GM12878 (cell line): ENCODE measurements around the gene USP54. TPM values are rescaled to one million over a fixed set of nuclear protein-coding genes. Genes with fewer than 3 reads are reported as not detected.

Experiments
- ATAC-seq: fragments of 200-7000 bp; cut with Tn5 transposase; 3 replicates; pipeline ENCODE4 v1.9.1; 2020; ENCODE audit warnings: mild to moderate bottlenecking, moderate library complexity
- BruUV-seq: library from RNA; stranded (reverse); fragments of 400-500 nt; replicated peaks from 2 replicates; lab custom pipeline; 2021; lab: Mats Ljungman, UMichigan
- CTCF ChIA-PET: fragments of 300-600 bp; sonication (Branson Sonifier 250); formaldehyde crosslinking; extraction: SDS; loops from one replicate; lab custom pipeline; 2021; ENCODE audit warnings: inconsistent platforms; lab: Yijun Ruan, JAX
- POLR2A ChIA-PET: fragments of 350-600 bp; formaldehyde crosslinking; extraction: SDS; loops from one replicate; lab custom pipeline; 2021; ENCODE audit warnings: inconsistent platforms; lab: Charles Lee
- RAD21 ChIA-PET: fragments of 300-600 bp; sonication (Branson Sonifier 250); formaldehyde crosslinking; loops from one replicate; lab custom pipeline; 2023; ENCODE audit warnings: antibody characterized with exemption; ENCODE audit not compliant: unreplicated experiment; lab: Charles Lee
- SMC1A ChIA-PET: fragments of 300-600 bp; sonication (Branson Sonifier 250); formaldehyde crosslinking; loops from one replicate; lab custom pipeline; 2023; ENCODE audit not compliant: unreplicated experiment, uncharacterized antibody; lab: Charles Lee
- DNase-seq: peaks from one replicate; pipeline ENCODE4 v3.0.0-alpha.2; 2011; ENCODE audit warnings: low read depth, low spot score
- FAIRE-seq: peaks from 3 replicates; lab custom pipeline; 2011; peaks lifted over from hg19 to GRCh38; lab: Jason Lieb, UNC
- H2AFZ ChIP-seq: 2 replicates; pipeline ENCODE4 v1.6.0; 2011; ENCODE audit warnings: low read depth, low read length, control low read depth; ENCODE audit not compliant: control insufficient read depth
- H3K27ac ChIP-seq: 2 replicates; pipeline ENCODE4 v1.5.1; 2011; ENCODE audit warnings: control low read depth; ENCODE audit not compliant: control insufficient read depth, insufficient read depth
- H3K27me3 ChIP-seq, 2 experiments: replicated peaks in 1 of 2; 2 replicates each; pipeline versions ENCODE4 v1.6.0 to v1.6.1; 2011; ENCODE audit warnings: low read length in 1 of 2; ENCODE audit not compliant: control insufficient read depth in 2 of 2, insufficient read depth in 2 of 2
- H3K36me3 ChIP-seq, 2 experiments: 2 replicates each; pipeline ENCODE4 v1.5.1; 2011; ENCODE audit warnings: low read length in 1 of 2; ENCODE audit not compliant: control insufficient read depth in 2 of 2, insufficient read depth in 2 of 2
- H3K4me1 ChIP-seq: 2 replicates; pipeline ENCODE4 v1.6.1; 2011; ENCODE audit warnings: mild to moderate bottlenecking, low read length, moderate library complexity, mixed read lengths; ENCODE audit not compliant: control insufficient read depth, insufficient read depth
- H3K4me2 ChIP-seq: 2 replicates; pipeline ENCODE4 v1.6.0; 2011; ENCODE audit warnings: control low read depth; ENCODE audit not compliant: control insufficient read depth, insufficient read depth
- H3K4me3 ChIP-seq: fragments of 200-600 bp; sonication (generic); 2 replicates; pipeline ENCODE4 v1.5.1; 2016
- H3K79me2 ChIP-seq: 2 replicates; pipeline ENCODE4 v1.6.0; 2011; ENCODE audit warnings: low read length; ENCODE audit not compliant: control insufficient read depth, insufficient read depth
- H3K9ac ChIP-seq: 2 replicates; pipeline ENCODE4 v1.8.0; 2011; ENCODE audit warnings: low read length, control low read depth, mixed read lengths; ENCODE audit not compliant: control insufficient read depth, insufficient read depth
- H3K9me3 ChIP-seq: replicated peaks from 3 replicates; pipeline ENCODE4 v1.5.1; 2011; ENCODE audit warnings: mild to moderate bottlenecking, low read length; ENCODE audit not compliant: control insufficient read depth, insufficient read depth
- H4K20me1 ChIP-seq: 2 replicates; pipeline ENCODE4 v1.6.0; 2011; ENCODE audit not compliant: control insufficient read depth, insufficient read depth
- CEBPB ChIP-seq, 2 experiments: fragments of 150-350 bp in 1 of 2; IDR thresholded peaks; 2 replicates each; pipeline ENCODE4 v1.6.1; 2012 to 2014; ENCODE audit warnings: low read depth in 2 of 2, low read length in 2 of 2, borderline replicate concordance in 1 of 2, inconsistent platforms in 1 of 2
- CHD1 ChIP-seq: IDR thresholded peaks from 2 replicates; pipeline ENCODE4 v1.6.1; 2012; ENCODE audit warnings: low read depth, low read length, improper control_type of control experiment
- CHD2 ChIP-seq: IDR thresholded peaks from 2 replicates; pipeline ENCODE4 v1.6.1; 2011; ENCODE audit warnings: low read depth, low read length, improper control_type of control experiment, borderline replicate concordance
- CREM ChIP-seq: IDR thresholded peaks from 2 replicates; pipeline ENCODE4 v1.6.1; 2014; ENCODE audit warnings: antibody characterized with exemption, low read depth
- EED ChIP-seq: sonication (generic); IDR thresholded peaks from 2 replicates; pipeline ENCODE4 v1.6.1; 2016; ENCODE audit warnings: antibody characterized with exemption, low read depth
- FOXK2 ChIP-seq: fragments of 450-650 bp; IDR thresholded peaks from 2 replicates; pipeline ENCODE4 v1.6.1; 2017; ENCODE audit warnings: mild to moderate bottlenecking, moderate library complexity
- HCFC1 ChIP-seq: fragments of 150-350 bp; IDR thresholded peaks from 2 replicates; pipeline ENCODE4 v1.6.1; 2014; ENCODE audit warnings: low read length
- IKZF1 ChIP-seq: fragments of 450-650 bp; conservative IDR thresholded peaks from 2 replicates; pipeline ENCODE4 v1.6.1; 2017; ENCODE audit warnings: antibody characterized with exemption, mild to moderate bottlenecking
- MEF2A ChIP-seq: IDR thresholded peaks from 2 replicates; pipeline ENCODE4 v1.6.1; 2011; ENCODE audit warnings: low read depth, mild to moderate bottlenecking, low read length, moderate library complexity; ENCODE audit not compliant: insufficient read depth
- MTA2 ChIP-seq: fragments of 450-650 bp; IDR thresholded peaks from 2 replicates; pipeline ENCODE4 v1.6.1; 2016; ENCODE audit warnings: low read depth, mild to moderate bottlenecking, moderate library complexity
- NFYB ChIP-seq: IDR thresholded peaks from 2 replicates; pipeline ENCODE4 v1.6.1; 2011; ENCODE audit warnings: low read depth, mild to moderate bottlenecking, low read length, improper control_type of control experiment, moderate library complexity; ENCODE audit not compliant: insufficient read depth
- POLR2A ChIP-seq: IDR thresholded peaks from 2 replicates; pipeline ENCODE4 v1.6.1; 2011; ENCODE audit warnings: low read depth, mild to moderate bottlenecking, low read length
- RB1 ChIP-seq: fragments of 450-650 bp; formaldehyde crosslinking; IDR thresholded peaks from 2 replicates; pipeline ENCODE4 v1.6.1; 2017; ENCODE audit warnings: mild to moderate bottlenecking, borderline replicate concordance
- SMAD1 ChIP-seq: fragments of 450-650 bp; IDR thresholded peaks from 2 replicates; pipeline ENCODE4 v1.6.1; 2018; ENCODE audit warnings: mild to moderate bottlenecking, low read depth; ENCODE audit not compliant: partially characterized antibody
- STAT3 ChIP-seq: IDR thresholded peaks from 2 replicates; pipeline ENCODE4 v1.6.1; 2011; ENCODE audit warnings: low read depth, low read length, improper control_type of control experiment
- WRNIP1 ChIP-seq: IDR thresholded peaks from 2 replicates; pipeline ENCODE4 v1.6.1; 2011; ENCODE audit warnings: low read depth, low read length, improper control_type of control experiment, borderline replicate concordance
- YBX1 ChIP-seq: fragments of 450-650 bp; IDR thresholded peaks from 2 replicates; pipeline ENCODE4 v1.6.1; 2016; ENCODE audit warnings: antibody characterized with exemption
- in situ Hi-C: fragments of 300-500 bp; cut with MboI; formaldehyde crosslinking; loops from 9 replicates; pipeline ENCODE4 v1.14.3; 2018; ENCODE audit warnings: mixed read lengths
- intact Hi-C: fragments of 100-400 bp; cut with micrococcal nuclease; formaldehyde crosslinking; loops from one replicate; pipeline ENCODE4 v1.14.2; 2022; ENCODE audit not compliant: unreplicated experiment
- polyA plus RNA-seq, 11 experiments: library from polyadenylated mRNA; depleted of rRNA in 4 of 11; unstranded in 6 of 11; stranded (reverse) in 5 of 11; fragments of >200 nt; fragmentation: Nextera tagmentation in 4 of 11; fragmentation: Illumina TruSeq in 1 of 11; extraction: Ambion mirVana in 4 of 11; extraction: Trizol in 1 of 11; gene quantifications; 1 replicate in 1 of 11; 2 replicates in 10 of 11; pipeline versions ENCODE4 v1.2.1 to v1.2.3, GENCODE V29; 2011 to 2016; ENCODE audit warnings: inconsistent platforms in 2 of 11, missing spikeins in 2 of 11, low read depth in 1 of 11
- total RNA-seq, 4 experiments: library from RNA; depleted of rRNA in 3 of 4; stranded (reverse); fragments of >200 nt in 3 of 4; fragmentation: Illumina TruSeq in 1 of 4; extraction: Trizol in 1 of 4; gene quantifications; 2 replicates each; pipeline versions ENCODE4 v1.2.1 to v1.2.3, GENCODE V29; 2013 to 2021
- TF ChIP-seq, protein P1 (sequence below): fragments of 450-650 bp; IDR thresholded peaks from 2 replicates; pipeline ENCODE4 v1.6.1; 2016; ENCODE audit warnings: mild to moderate bottlenecking
- TF ChIP-seq, protein P2 (sequence below): fragments of 450-650 bp; IDR thresholded peaks from 2 replicates; pipeline ENCODE4 v1.6.1; 2017; ENCODE audit warnings: mild to moderate bottlenecking, low read depth, inconsistent platforms; ENCODE audit not compliant: poor library complexity, severe bottlenecking
- TF ChIP-seq, protein P3 (sequence below): fragments of 450-650 bp; IDR thresholded peaks from 2 replicates; pipeline ENCODE4 v1.6.1; 2017; ENCODE audit warnings: antibody characterized with exemption, mild to moderate bottlenecking, moderate library complexity

The USP54 gene
- total and polyA plus RNA-seq, 10 of the 15 experiments (the other 5 are each of a cell fraction or from before 2014, with no cell fraction given), result 0.93 to 10.5 (median 5.5) TPM

DNA sequence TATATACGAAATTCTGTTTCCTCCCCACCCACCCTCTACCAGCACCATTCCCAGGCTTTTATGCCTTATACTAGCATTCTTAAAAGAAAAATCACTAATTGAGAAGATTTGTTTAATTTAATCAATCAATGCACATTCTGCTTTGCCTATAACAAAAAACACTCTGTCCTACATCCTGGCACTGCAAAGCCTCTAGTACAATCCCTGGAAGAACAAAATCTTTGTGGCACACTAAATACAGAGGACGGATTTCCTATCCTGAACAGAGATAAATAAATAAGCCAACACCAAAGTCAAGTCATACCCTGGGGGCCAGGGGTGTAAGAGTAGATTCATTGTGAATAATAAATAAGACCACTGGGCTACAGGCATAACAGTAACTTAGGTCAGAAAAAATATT lies 34.3 kb downstream of the USP54 start (continued):
- TF ChIP-seq CREM (no peak), YBX1 (no peak), CEBPB (IDR thresholded peaks at IDR 0.05; ENCODE audit: borderline replicate concordance in 1 of 2, low read depth in 2 of 2, low read length in 2 of 2) (no peak), IKZF1 (no peak), MTA2 (no peak), MEF2A (no peak), FOXK2 (no peak)
- TF ChIP-seq, protein P1, sequence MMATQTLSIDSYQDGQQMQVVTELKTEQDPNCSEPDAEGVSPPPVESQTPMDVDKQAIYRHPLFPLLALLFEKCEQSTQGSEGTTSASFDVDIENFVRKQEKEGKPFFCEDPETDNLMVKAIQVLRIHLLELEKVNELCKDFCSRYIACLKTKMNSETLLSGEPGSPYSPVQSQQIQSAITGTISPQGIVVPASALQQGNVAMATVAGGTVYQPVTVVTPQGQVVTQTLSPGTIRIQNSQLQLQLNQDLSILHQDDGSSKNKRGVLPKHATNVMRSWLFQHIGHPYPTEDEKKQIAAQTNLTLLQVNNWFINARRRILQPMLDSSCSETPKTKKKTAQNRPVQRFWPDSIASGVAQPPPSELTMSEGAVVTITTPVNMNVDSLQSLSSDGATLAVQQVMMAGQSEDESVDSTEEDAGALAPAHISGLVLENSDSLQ, result no peak
- TF ChIP-seq, all 136 proteins: peak for 0

DNA sequence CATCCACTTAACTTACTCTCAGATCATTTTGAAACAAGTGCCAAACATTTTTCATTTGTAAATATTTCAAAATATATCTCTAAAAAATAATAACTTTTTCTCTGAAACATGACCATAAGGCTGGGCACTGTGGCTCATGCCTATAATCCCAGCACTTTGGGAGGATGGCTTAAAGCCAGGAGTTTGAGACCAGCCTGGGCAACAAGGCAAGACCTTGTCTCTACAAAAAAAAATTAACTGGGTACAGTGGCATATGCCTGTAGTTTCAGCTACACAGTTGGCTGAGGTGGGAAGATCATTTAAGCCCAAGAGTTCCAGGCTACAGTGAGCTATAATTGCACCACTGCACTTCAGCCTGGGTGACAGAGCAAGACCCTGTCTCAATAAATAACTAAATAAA lies 36.4 kb downstream of the USP54 start:
- Histone ChIP-seq H3K4me1 (no peaks in the 10 kb centered on the region), H3K27ac (no peak overlapping the region), H3K27me3 (no peaks in the 10 kb centered on the region), H3K4me3 (no peak overlapping the region), H3K9me3 (no peaks in the 10 kb centered on the region), H2AFZ (no peak overlapping the region), H3K4me2 (no peak overlapping the region), H3K9ac (no peak overlapping the region), H3K36me3 (no peaks in the 10 kb centered on the region), H3K79me2 (no peaks in the 10 kb centered on the region), H4K20me1 (no peaks in the 10 kb centered on the region)
- BruUV-seq, result no TSS peak
- intact Hi-C loops (no loop called here), in situ Hi-C loops (no loop called here)
- RAD21 ChIA-PET, result interaction anchor here (0.6 kb wide), 1 partner anchor 71 kb away, joined by 3 read pairs; no protein-coding TSS in a partner anchor
- CTCF ChIA-PET, result interaction anchor here (0.6 to 1.9 kb wide), 7 partner anchors 8 to 377 kb away, joined by 3 to 7 read pairs (median 3); no protein-coding TSS in a partner anchor
- SMC1A ChIA-PET, result interaction anchor here (0.6 to 2.5 kb wide), 7 partner anchors 10 to 89 kb away, joined by 3 to 9 read pairs (median 4); no protein-coding TSS in a partner anchor
- DNase-seq, result no peak
- POLR2A ChIA-PET, result interaction anchor here (0.8 kb wide), 1 partner anchor 252 kb away, joined by 3 read pairs; no protein-coding TSS in a partner anchor
- ATAC-seq, result no peak
- no peak for FAIRE-seq
- TF ChIP-seq HCFC1, result no peak
- no peak for TF ChIP-seq CHD2
- TF ChIP-seq MTA2, result no peak
- TF ChIP-seq SMAD1, result no peak
- TF ChIP-seq EED, result no peak
- TF ChIP-seq CHD1, result no peak
- TF ChIP-seq RB1, result no peak
- TF ChIP-seq, protein P2, sequence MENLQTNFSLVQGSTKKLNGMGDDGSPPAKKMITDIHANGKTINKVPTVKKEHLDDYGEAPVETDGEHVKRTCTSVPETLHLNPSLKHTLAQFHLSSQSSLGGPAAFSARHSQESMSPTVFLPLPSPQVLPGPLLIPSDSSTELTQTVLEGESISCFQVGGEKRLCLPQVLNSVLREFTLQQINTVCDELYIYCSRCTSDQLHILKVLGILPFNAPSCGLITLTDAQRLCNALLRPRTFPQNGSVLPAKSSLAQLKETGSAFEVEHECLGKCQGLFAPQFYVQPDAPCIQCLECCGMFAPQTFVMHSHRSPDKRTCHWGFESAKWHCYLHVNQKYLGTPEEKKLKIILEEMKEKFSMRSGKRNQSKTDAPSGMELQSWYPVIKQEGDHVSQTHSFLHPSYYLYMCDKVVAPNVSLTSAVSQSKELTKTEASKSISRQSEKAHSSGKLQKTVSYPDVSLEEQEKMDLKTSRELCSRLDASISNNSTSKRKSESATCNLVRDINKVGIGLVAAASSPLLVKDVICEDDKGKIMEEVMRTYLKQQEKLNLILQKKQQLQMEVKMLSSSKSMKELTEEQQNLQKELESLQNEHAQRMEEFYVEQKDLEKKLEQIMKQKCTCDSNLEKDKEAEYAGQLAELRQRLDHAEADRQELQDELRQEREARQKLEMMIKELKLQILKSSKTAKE, result no peak
- no peak for TF ChIP-seq STAT3
- TF ChIP-seq, protein P3, sequence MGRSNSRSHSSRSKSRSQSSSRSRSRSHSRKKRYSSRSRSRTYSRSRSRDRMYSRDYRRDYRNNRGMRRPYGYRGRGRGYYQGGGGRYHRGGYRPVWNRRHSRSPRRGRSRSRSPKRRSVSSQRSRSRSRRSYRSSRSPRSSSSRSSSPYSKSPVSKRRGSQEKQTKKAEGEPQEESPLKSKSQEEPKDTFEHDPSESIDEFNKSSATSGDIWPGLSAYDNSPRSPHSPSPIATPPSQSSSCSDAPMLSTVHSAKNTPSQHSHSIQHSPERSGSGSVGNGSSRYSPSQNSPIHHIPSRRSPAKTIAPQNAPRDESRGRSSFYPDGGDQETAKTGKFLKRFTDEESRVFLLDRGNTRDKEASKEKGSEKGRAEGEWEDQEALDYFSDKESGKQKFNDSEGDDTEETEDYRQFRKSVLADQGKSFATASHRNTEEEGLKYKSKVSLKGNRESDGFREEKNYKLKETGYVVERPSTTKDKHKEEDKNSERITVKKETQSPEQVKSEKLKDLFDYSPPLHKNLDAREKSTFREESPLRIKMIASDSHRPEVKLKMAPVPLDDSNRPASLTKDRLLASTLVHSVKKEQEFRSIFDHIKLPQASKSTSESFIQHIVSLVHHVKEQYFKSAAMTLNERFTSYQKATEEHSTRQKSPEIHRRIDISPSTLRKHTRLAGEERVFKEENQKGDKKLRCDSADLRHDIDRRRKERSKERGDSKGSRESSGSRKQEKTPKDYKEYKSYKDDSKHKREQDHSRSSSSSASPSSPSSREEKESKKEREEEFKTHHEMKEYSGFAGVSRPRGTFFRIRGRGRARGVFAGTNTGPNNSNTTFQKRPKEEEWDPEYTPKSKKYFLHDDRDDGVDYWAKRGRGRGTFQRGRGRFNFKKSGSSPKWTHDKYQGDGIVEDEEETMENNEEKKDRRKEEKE, result no peak
- no peak for TF ChIP-seq NFYB
- TF ChIP-seq POLR2A, result no peak
- TF ChIP-seq WRNIP1, result no peak
